ENCODE results near the gene JAML.

DNA sequence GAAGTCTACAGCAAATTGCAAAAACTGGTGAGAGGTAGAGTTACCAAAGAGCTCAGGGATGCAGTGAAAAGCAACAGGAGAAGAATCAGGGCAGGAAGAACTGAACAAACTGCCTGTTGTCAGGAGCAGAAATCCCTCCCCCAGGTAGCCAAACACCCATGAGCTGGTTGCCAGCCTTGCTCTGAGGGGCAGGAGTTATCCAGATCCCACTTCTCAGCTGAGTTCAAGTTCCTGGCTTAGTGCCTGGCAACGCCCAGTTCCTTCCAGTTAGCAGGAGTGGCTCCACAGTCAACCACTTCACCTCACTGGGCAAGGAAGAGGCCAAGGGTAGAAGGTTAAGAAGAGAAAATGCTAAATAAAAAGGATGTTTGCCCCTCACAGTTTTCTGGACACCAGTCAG is 41.1 kb upstream of the JAML start:
- TF ChIP-seq, protein P1, sequence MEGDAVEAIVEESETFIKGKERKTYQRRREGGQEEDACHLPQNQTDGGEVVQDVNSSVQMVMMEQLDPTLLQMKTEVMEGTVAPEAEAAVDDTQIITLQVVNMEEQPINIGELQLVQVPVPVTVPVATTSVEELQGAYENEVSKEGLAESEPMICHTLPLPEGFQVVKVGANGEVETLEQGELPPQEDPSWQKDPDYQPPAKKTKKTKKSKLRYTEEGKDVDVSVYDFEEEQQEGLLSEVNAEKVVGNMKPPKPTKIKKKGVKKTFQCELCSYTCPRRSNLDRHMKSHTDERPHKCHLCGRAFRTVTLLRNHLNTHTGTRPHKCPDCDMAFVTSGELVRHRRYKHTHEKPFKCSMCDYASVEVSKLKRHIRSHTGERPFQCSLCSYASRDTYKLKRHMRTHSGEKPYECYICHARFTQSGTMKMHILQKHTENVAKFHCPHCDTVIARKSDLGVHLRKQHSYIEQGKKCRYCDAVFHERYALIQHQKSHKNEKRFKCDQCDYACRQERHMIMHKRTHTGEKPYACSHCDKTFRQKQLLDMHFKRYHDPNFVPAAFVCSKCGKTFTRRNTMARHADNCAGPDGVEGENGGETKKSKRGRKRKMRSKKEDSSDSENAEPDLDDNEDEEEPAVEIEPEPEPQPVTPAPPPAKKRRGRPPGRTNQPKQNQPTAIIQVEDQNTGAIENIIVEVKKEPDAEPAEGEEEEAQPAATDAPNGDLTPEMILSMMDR (IDR thresholded peaks at IDR 0.05): no peak
- no peak for TF ChIP-seq EP300 (IDR thresholded peaks at IDR 0.05)

Data from esophagus muscularis mucosa (tissue), 3 donors.